ENCODE results near the gene TRHDE.

The TRHDE gene

GRCh38 chr12:72315858-72316257 is 43.7 kb downstream of the TRHDE start:
- H3K4me1 ChIP-seq (ENCODE audit: insufficient read depth, low read length, severe bottlenecking): no peaks in the 10 kb centered on the region
- no peaks in the 10 kb centered on the region for H3F3A ChIP-seq (ENCODE audit: insufficient read depth, low read length)
- no peak overlapping the region for H2AFZ ChIP-seq (ENCODE audit: low read length)
- H3K4me2 ChIP-seq (ENCODE audit: low read length): no peak overlapping the region
- H3K36me3 ChIP-seq (ENCODE audit: insufficient read depth, low read length): no peaks in the 10 kb centered on the region
- H3K9me2 ChIP-seq (ENCODE audit: low read depth, low read length): no peaks in the 10 kb centered on the region
- H3K9ac ChIP-seq (ENCODE audit: low read length): no peak overlapping the region
- H3K9me3 ChIP-seq (ENCODE audit: low read length): no peaks in the 10 kb centered on the region
- H3K4me3 ChIP-seq (ENCODE audit: low read depth, low read length, poor library complexity, severe bottlenecking): no peak overlapping the region
- H3K79me2 ChIP-seq (ENCODE audit: insufficient read depth, low read length): no peaks in the 10 kb centered on the region
- TF ChIP-seq, protein P1, sequence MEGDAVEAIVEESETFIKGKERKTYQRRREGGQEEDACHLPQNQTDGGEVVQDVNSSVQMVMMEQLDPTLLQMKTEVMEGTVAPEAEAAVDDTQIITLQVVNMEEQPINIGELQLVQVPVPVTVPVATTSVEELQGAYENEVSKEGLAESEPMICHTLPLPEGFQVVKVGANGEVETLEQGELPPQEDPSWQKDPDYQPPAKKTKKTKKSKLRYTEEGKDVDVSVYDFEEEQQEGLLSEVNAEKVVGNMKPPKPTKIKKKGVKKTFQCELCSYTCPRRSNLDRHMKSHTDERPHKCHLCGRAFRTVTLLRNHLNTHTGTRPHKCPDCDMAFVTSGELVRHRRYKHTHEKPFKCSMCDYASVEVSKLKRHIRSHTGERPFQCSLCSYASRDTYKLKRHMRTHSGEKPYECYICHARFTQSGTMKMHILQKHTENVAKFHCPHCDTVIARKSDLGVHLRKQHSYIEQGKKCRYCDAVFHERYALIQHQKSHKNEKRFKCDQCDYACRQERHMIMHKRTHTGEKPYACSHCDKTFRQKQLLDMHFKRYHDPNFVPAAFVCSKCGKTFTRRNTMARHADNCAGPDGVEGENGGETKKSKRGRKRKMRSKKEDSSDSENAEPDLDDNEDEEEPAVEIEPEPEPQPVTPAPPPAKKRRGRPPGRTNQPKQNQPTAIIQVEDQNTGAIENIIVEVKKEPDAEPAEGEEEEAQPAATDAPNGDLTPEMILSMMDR (IDR thresholded peaks at IDR 0.05; ENCODE audit: low read length): no peak
- no peak for TF ChIP-seq EZH2 (IDR thresholded peaks at IDR 0.05; ENCODE audit: borderline replicate concordance, low read length)
- no peaks in the 10 kb centered on the region for H4K20me1 ChIP-seq (ENCODE audit: insufficient read depth, low read length)
- H3K27me3 ChIP-seq (ENCODE audit: insufficient read depth, low read length): no peaks in the 10 kb centered on the region
- H3K27ac ChIP-seq (ENCODE audit: low read depth, low read length, poor library complexity, severe bottlenecking): no peak overlapping the region

- H3K9me3 ChIP-seq (ENCODE audit: low read length): no peaks in the 10 kb centered on the region
- H3K27me3 ChIP-seq (ENCODE audit: insufficient read depth, low read length): no peaks in the 10 kb centered on the region
- H3K4me2 ChIP-seq (ENCODE audit: low read length): no peak overlapping the region
- H2AFZ ChIP-seq (ENCODE audit: low read length): no peak overlapping the region
- no peaks in the 10 kb centered on the region for H3K4me1 ChIP-seq (ENCODE audit: insufficient read depth, low read length, severe bottlenecking)
- H4K20me1 ChIP-seq (ENCODE audit: insufficient read depth, low read length): no peaks in the 10 kb centered on the region
- no peaks in the 10 kb centered on the region for H3K79me2 ChIP-seq (ENCODE audit: insufficient read depth, low read length)
- H3K9ac ChIP-seq (ENCODE audit: low read length): no peak overlapping the region
- H3K4me3 ChIP-seq (ENCODE audit: low read depth, low read length, poor library complexity, severe bottlenecking): no peak overlapping the region
- no peaks in the 10 kb centered on the region for H3K9me2 ChIP-seq (ENCODE audit: low read depth, low read length)
- no peaks in the 10 kb centered on the region for H3K36me3 ChIP-seq (ENCODE audit: insufficient read depth, low read length)
- TF ChIP-seq, protein P1 (IDR thresholded peaks at IDR 0.05; ENCODE audit: low read length): no peak
- no peak for TF ChIP-seq EZH2 (IDR thresholded peaks at IDR 0.05; ENCODE audit: borderline replicate concordance, low read length)
- no peak overlapping the region for H3K27ac ChIP-seq (ENCODE audit: low read depth, low read length, poor library complexity, severe bottlenecking)
- H3F3A ChIP-seq (ENCODE audit: insufficient read depth, low read length): no peaks in the 10 kb centered on the region
Observed at GRCh38 chr12:72318341-72318740, 46.2 kb downstream of the TRHDE start.

DNA sequence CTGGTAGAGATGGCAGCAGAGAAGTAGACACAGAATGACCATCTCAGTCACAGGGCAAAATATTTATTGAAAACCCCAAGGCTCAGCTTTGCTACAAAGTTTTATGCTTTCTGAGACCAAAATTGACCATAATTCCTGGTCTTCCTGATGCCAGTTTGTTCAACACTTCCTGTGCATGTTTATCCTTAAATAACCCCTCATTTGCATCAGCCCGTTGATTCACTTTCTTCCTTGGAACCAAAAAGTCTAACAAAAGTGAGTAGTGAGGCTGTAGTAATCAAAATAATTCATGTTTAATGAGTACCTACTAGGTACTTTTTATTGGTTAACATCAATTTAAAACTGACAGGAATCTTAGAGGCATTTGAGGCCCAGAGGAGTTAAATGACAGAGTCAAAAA is 51.7 kb downstream of the TRHDE start:
- no peaks in the 10 kb centered on the region for H3K4me1 ChIP-seq (ENCODE audit: insufficient read depth, low read length, severe bottlenecking)

More for the DNA sequence above, 51.7 kb downstream of the TRHDE start:
- Histone ChIP-seq H3K9me3 (ENCODE audit: low read length) (no peaks in the 10 kb centered on the region), H3K27me3 (ENCODE audit: insufficient read depth, low read length) (no peaks in the 10 kb centered on the region), H2AFZ (ENCODE audit: low read length) (no peak overlapping the region), H4K20me1 (ENCODE audit: insufficient read depth, low read length) (no peaks in the 10 kb centered on the region), H3K9me2 (ENCODE audit: low read depth, low read length) (no peaks in the 10 kb centered on the region), H3K27ac (ENCODE audit: low read depth, low read length, poor library complexity, severe bottlenecking) (no peak overlapping the region), H3F3A (ENCODE audit: insufficient read depth, low read length) (no peaks in the 10 kb centered on the region), H3K4me2 (ENCODE audit: low read length) (no peak overlapping the region), H3K9ac (ENCODE audit: low read length) (no peak overlapping the region), H3K36me3 (ENCODE audit: insufficient read depth, low read length) (no peaks in the 10 kb centered on the region), H3K4me3 (ENCODE audit: low read depth, low read length, poor library complexity, severe bottlenecking) (no peak overlapping the region), H3K79me2 (ENCODE audit: insufficient read depth, low read length) (no peaks in the 10 kb centered on the region)
- TF ChIP-seq EZH2 (IDR thresholded peaks at IDR 0.05; ENCODE audit: borderline replicate concordance, low read length): no peak
- TF ChIP-seq, protein P1 (IDR thresholded peaks at IDR 0.05; ENCODE audit: low read length): no peak

All from OCI-LY1 (cell line).